Measurements from ENCODE around the gene NEURL1. TPM values are rescaled to one million over a fixed set of nuclear protein-coding genes. Genes with fewer than 3 reads are reported as not detected.
"Not testable (repeated sequence)": the region's sequence is repeated elsewhere in the genome, so short reads cannot be mapped to it uniquely, and the experiment has no call there.

NEURL1 gene
- total RNA-seq, 1 experiment from 2014 or later: 4.8 TPM

GRCh38 chr10:103479135-103479534, 14.4 kb upstream of the NEURL1 start, which contains the start of gene CALHM3:
Gene CALHM3, minus strand, starts transcription at chr10:103479240. Its CDS starts 208 bp downstream, at chr10:103479032.
- peak within 1 kb of the TSS; percentile 45 for H3K4me2 ChIP-seq
- H3K4me1 ChIP-seq (replicated peaks; ENCODE audit: insufficient read depth): peaks cover 46% of the 10 kb centered on the region
- H3F3A ChIP-seq (ENCODE audit: insufficient read depth, low read depth): peaks cover 9% of the 10 kb centered on the region; the same call in 1 of the 2 replicates
- CTCF ChIA-PET: no interaction called here
- H3K9me3 ChIP-seq (ENCODE audit: insufficient read depth, low read depth): no peaks in the 10 kb centered on the region
- H3K9me2 ChIP-seq (ENCODE audit: insufficient read depth): no peaks in the 10 kb centered on the region
- POLR2A ChIA-PET (ENCODE audit: unreplicated experiment): no interaction called here
- DNase-seq: peak; percentile 80
- peak within 1 kb of the TSS; percentile 46 for H3K27ac ChIP-seq
- no peaks in the 10 kb centered on the region for H4K20me1 ChIP-seq (ENCODE audit: insufficient read depth)
- H3K27me3 ChIP-seq (ENCODE audit: insufficient read depth, low read depth): no peaks in the 10 kb centered on the region
- TF ChIP-seq CTCF (conservative IDR thresholded peaks at IDR 0.05): no peak
- TF ChIP-seq EZH2 (IDR thresholded peaks at IDR 0.05; ENCODE audit: low read depth): no peak
- BruUV-seq (replicated peaks): no TSS peak
- no peaks in the 10 kb centered on the region for H3K36me3 ChIP-seq (ENCODE audit: low read depth)
- no peak within 1 kb of the TSS for H3K4me3 ChIP-seq
- intact Hi-C loops (cut with micrococcal nuclease; ENCODE audit: unreplicated experiment): loop anchor here (2.0 to 5.0 kb wide), 2 partner anchors 28 to 37 kb away; no protein-coding TSS in a partner anchor
- H3K79me2 ChIP-seq (ENCODE audit: low read depth): peaks cover 4% of the 10 kb centered on the region; the same call in 1 of the 2 replicates
- no peak within 1 kb of the TSS for H2AFZ ChIP-seq

- no peaks in the 10 kb centered on the region for H3K9me2 ChIP-seq (ENCODE audit: insufficient read depth)
- intact Hi-C loops (cut with micrococcal nuclease; ENCODE audit: unreplicated experiment): loop anchor here (5.0 to 10.0 kb wide), 2 partner anchors 204 to 563 kb away; partner anchors contain the start of gene CNNM2
- peaks cover 46% of the 10 kb centered on the region for H3K4me1 ChIP-seq (replicated peaks; ENCODE audit: insufficient read depth)
- H3K4me3 ChIP-seq: no peak overlapping the region
- DNase-seq: peak in 1 of 2 experiments; percentile 34
- no peaks in the 10 kb centered on the region for H4K20me1 ChIP-seq (ENCODE audit: insufficient read depth)
- H3K79me2 ChIP-seq (ENCODE audit: low read depth): peaks cover 4% of the 10 kb centered on the region; the same call in 1 of the 2 replicates
- TF ChIP-seq CTCF (conservative IDR thresholded peaks at IDR 0.05) (no peak), EZH2 (IDR thresholded peaks at IDR 0.05; ENCODE audit: low read depth) (no peak)
- peaks cover 9% of the 10 kb centered on the region; the same call in 1 of the 2 replicates for H3F3A ChIP-seq (ENCODE audit: insufficient read depth, low read depth)
- H3K4me2 ChIP-seq: peak overlapping the region; percentile 34
- ChIA-PET CTCF (no interaction called here), POLR2A (ENCODE audit: unreplicated experiment) (interaction anchor here (0.6 kb wide), 2 partner anchors 9 to 28 kb away, joined by 3 to 6 read pairs; partner anchors contain the start of gene CALHM2)
- no peak overlapping the region for H2AFZ ChIP-seq
- no TSS peak for BruUV-seq (replicated peaks)
- H3K27ac ChIP-seq: no peak overlapping the region
- H3K9me3 ChIP-seq (ENCODE audit: insufficient read depth, low read depth): no peaks in the 10 kb centered on the region
- no peaks in the 10 kb centered on the region for H3K36me3 ChIP-seq (ENCODE audit: low read depth)
- H3K27me3 ChIP-seq (ENCODE audit: insufficient read depth, low read depth): no peaks in the 10 kb centered on the region
Observed at GRCh38 chr10:103480521-103480920, 13.0 kb upstream of the NEURL1 start.

DNA sequence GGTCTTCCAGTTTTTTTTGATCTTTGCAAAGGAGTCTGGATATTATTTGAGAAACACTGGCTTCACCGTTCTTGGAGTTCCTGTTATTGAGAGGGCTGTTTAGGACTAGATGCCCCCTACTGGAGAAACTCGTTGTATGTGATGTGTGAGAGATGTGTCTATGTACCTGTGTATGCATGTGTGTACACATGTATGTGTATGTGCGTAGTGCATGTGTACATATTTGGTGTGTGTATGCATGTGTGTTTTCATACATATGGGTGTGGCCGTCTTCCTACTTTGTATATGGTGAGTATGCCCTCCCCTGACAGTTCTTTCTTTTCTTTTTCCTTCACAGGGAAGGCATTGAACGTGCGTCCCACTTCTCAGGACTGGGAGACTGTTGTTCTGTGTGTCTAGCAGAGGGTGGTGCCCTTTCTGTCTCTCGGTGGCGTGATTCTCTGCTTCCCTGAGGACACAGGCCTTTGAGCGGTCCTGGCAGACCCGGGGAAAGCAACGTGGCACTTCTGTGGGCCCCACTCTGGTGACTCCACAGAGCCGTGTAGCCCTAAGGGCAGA, 11.5 kb upstream of the NEURL1 start:
- H3K27me3 ChIP-seq (ENCODE audit: insufficient read depth, low read depth): no peaks in the 10 kb centered on the region
- H3K4me1 ChIP-seq (replicated peaks; ENCODE audit: insufficient read depth): peaks cover 39% of the 10 kb centered on the region
- no peaks in the 10 kb centered on the region for H3K9me3 ChIP-seq (ENCODE audit: insufficient read depth, low read depth)
- ChIA-PET POLR2A (ENCODE audit: unreplicated experiment) (no interaction called here), CTCF (no interaction called here)
- H3K36me3 ChIP-seq (ENCODE audit: low read depth): no peaks in the 10 kb centered on the region
- H2AFZ ChIP-seq: no peak overlapping the region
- intact Hi-C loops (cut with micrococcal nuclease; ENCODE audit: unreplicated experiment): loop anchor here (5.0 to 10.0 kb wide), 2 partner anchors 203 to 565 kb away; partner anchors contain the start of gene CNNM2
- no peak overlapping the region for H3K4me3 ChIP-seq
- H3K9me2 ChIP-seq (ENCODE audit: insufficient read depth): no peaks in the 10 kb centered on the region
- H3K79me2 ChIP-seq (ENCODE audit: low read depth): peaks cover 4% of the 10 kb centered on the region; the same call in 1 of the 2 replicates
- H3K27ac ChIP-seq: no peak overlapping the region
- H3K4me2 ChIP-seq: no peak overlapping the region
- TF ChIP-seq CTCF (conservative IDR thresholded peaks at IDR 0.05): peak; percentile 70
- no peak for TF ChIP-seq EZH2 (IDR thresholded peaks at IDR 0.05; ENCODE audit: low read depth)
- BruUV-seq (replicated peaks): no TSS peak
- H3F3A ChIP-seq (ENCODE audit: insufficient read depth, low read depth): peaks cover 9% of the 10 kb centered on the region; the same call in 1 of the 2 replicates
- DNase-seq: peak in 1 of 2 experiments; percentile 20
- no peaks in the 10 kb centered on the region for H4K20me1 ChIP-seq (ENCODE audit: insufficient read depth)

- H3K9me3 ChIP-seq (ENCODE audit: insufficient read depth, low read depth); H2AFZ ChIP-seq; H3F3A ChIP-seq (ENCODE audit: insufficient read depth, low read depth); H3K27me3 ChIP-seq (ENCODE audit: insufficient read depth, low read depth); H3K79me2 ChIP-seq (ENCODE audit: low read depth); H3K4me1 ChIP-seq (replicated peaks; ENCODE audit: insufficient read depth); H3K4me2 ChIP-seq; H3K9me2 ChIP-seq (ENCODE audit: insufficient read depth); H3K27ac ChIP-seq; DNase-seq; H3K4me3 ChIP-seq; H4K20me1 ChIP-seq (ENCODE audit: insufficient read depth); BruUV-seq (replicated peaks); H3K36me3 ChIP-seq (ENCODE audit: low read depth); POLR2A ChIA-PET (ENCODE audit: unreplicated experiment): not testable (repeated sequence)
- intact Hi-C loops (cut with micrococcal nuclease; ENCODE audit: unreplicated experiment): loop anchor here (10.0 kb wide), 1 partner anchor 198 kb away; no protein-coding TSS in a partner anchor
- CTCF ChIA-PET: interaction anchor here (0.6 kb wide), 1 partner anchor 243 kb away, joined by 4 read pairs; no protein-coding TSS in a partner anchor
Observed at GRCh38 chr10:103486635-103487409, 6.7 kb upstream of the NEURL1 start.
